MM.1S (cell line): ENCODE results near the gene INPP5D.

Experiments
- DNase-seq: peaks from one replicate; pipeline ENCODE4 v3.0.0-alpha.2; 2015
- H2AFZ ChIP-seq: fragments of 300-600 bp; sonication (generic); 2 replicates; pipeline ENCODE4 v1.6.0; 2016; ENCODE audit warnings: antibody characterized with exemption, low read length
- H3F3A ChIP-seq: fragments of 300-600 bp; sonication (generic); 2 replicates; pipeline ENCODE4 v1.6.1; 2016; ENCODE audit warnings: mild to moderate bottlenecking, antibody characterized with exemption, low read length, moderate library complexity, mixed read lengths; ENCODE audit not compliant: insufficient read depth
- H3K27ac ChIP-seq: fragments of 300-600 bp; sonication (generic); 2 replicates; pipeline ENCODE4 v1.5.1; 2016; ENCODE audit warnings: mild to moderate bottlenecking, low read length
- H3K27me3 ChIP-seq: fragments of 300-600 bp; sonication (generic); replicated peaks from 2 replicates; pipeline ENCODE4 v1.6.0; 2016; ENCODE audit warnings: low read length; ENCODE audit not compliant: insufficient read depth
- H3K36me3 ChIP-seq: fragments of 300-600 bp; sonication (generic); replicated peaks from 2 replicates; pipeline ENCODE4 v1.6.1; 2016; ENCODE audit warnings: mild to moderate bottlenecking, low read length, mixed read lengths; ENCODE audit not compliant: insufficient read depth
- H3K4me1 ChIP-seq: fragments of 300-600 bp; sonication (generic); 2 replicates; pipeline ENCODE4 v1.6.1; 2016; ENCODE audit warnings: low read length, mixed read lengths
- H3K4me2 ChIP-seq: fragments of 300-600 bp; sonication (generic); 2 replicates; pipeline ENCODE4 v1.6.0; 2016; ENCODE audit warnings: low read depth, low read length
- H3K4me3 ChIP-seq: fragments of 300-600 bp; sonication (generic); 2 replicates; pipeline ENCODE4 v1.5.1; 2016; ENCODE audit warnings: low read length, mixed read lengths
- H3K79me2 ChIP-seq: fragments of 300-600 bp; sonication (generic); 2 replicates; pipeline ENCODE4 v1.6.1; 2016; ENCODE audit warnings: mixed run types, low read length, mixed read lengths
- H3K9ac ChIP-seq: fragments of 300-600 bp; sonication (generic); 2 replicates; pipeline ENCODE4 v1.6.1; 2016; ENCODE audit warnings: low read length, mixed read lengths
- H3K9me2 ChIP-seq: fragments of 300-600 bp; sonication (generic); replicated peaks from 2 replicates; pipeline ENCODE4 v1.6.1; 2016; ENCODE audit warnings: mild to moderate bottlenecking, low read length, mixed read lengths; ENCODE audit not compliant: insufficient read depth
- H3K9me3 ChIP-seq: fragments of 300-600 bp; sonication (generic); replicated peaks from 2 replicates; pipeline ENCODE4 v1.6.1; 2016; ENCODE audit warnings: mild to moderate bottlenecking, low read length, mixed read lengths; ENCODE audit not compliant: insufficient read depth
- H4K20me1 ChIP-seq: fragments of 300-600 bp; sonication (generic); 2 replicates; pipeline ENCODE4 v1.6.1; 2016; ENCODE audit warnings: mild to moderate bottlenecking, low read length, moderate library complexity, mixed read lengths; ENCODE audit not compliant: insufficient read depth
- EZH2 ChIP-seq: fragments of 300-600 bp; sonication (generic); optimal IDR thresholded peaks from 2 replicates; pipeline ENCODE3; 2017; ENCODE audit warnings: low read depth, mild to moderate bottlenecking, antibody characterized with exemption, low read length, mixed read lengths
- EZH2phosphoT487 ChIP-seq: fragments of 300-600 bp; sonication (generic); IDR thresholded peaks from 2 replicates; pipeline ENCODE4 v1.6.1; 2018; ENCODE audit warnings: antibody characterized with exemption, low read length
- TF ChIP-seq, protein P1 (sequence below): fragments of 300-600 bp; sonication (generic); IDR thresholded peaks from 2 replicates; pipeline ENCODE4 v1.5.1; 2016; ENCODE audit warnings: antibody characterized with exemption, low read length, mixed read lengths

Gene INPP5D

DNA sequence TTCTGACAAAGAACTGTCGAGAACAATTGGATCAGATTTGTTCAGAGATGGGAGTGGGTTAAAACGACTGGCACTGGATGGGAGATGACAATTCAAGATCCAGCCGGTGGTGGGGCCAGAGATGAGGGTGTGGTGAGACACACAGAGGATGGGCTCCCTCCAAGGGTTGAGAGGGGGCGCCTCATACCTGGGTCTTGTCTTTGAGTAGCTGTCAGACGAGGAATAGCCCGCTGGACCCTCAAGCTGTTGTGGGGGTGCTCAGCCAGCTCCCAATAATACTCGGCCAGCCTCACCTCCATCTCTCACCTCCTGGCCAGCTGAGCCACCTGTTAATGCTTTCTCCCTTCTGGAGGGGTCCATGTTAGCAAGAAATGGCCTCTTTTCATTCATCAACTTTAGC, 14.0 kb downstream of the INPP5D start:
- no peak overlapping the region for H3K4me2 ChIP-seq
- H3K36me3 ChIP-seq = 0 out of 2 replicates have a peak, but pooled peaks cover 2% of the 10 kb centered on the region
- peaks cover 26% of the 10 kb centered on the region for H3K4me1 ChIP-seq
- H3K4me3 ChIP-seq = no peak overlapping the region
- no peak for DNase-seq
- H3K9ac ChIP-seq = no peak overlapping the region
- peaks cover 69% of the 10 kb centered on the region for H3K79me2 ChIP-seq
- TF ChIP-seq EZH2 = no peak
- H2AFZ ChIP-seq = no peak overlapping the region
- no peaks in the 10 kb centered on the region for H3K27me3 ChIP-seq
- H3K9me2 ChIP-seq = no peaks in the 10 kb centered on the region
- H3K9me3 ChIP-seq = no peaks in the 10 kb centered on the region
- H3K27ac ChIP-seq = no peak overlapping the region
- H4K20me1 ChIP-seq = no peaks in the 10 kb centered on the region
- peaks cover 13% of the 10 kb centered on the region for H3F3A ChIP-seq

DNA sequence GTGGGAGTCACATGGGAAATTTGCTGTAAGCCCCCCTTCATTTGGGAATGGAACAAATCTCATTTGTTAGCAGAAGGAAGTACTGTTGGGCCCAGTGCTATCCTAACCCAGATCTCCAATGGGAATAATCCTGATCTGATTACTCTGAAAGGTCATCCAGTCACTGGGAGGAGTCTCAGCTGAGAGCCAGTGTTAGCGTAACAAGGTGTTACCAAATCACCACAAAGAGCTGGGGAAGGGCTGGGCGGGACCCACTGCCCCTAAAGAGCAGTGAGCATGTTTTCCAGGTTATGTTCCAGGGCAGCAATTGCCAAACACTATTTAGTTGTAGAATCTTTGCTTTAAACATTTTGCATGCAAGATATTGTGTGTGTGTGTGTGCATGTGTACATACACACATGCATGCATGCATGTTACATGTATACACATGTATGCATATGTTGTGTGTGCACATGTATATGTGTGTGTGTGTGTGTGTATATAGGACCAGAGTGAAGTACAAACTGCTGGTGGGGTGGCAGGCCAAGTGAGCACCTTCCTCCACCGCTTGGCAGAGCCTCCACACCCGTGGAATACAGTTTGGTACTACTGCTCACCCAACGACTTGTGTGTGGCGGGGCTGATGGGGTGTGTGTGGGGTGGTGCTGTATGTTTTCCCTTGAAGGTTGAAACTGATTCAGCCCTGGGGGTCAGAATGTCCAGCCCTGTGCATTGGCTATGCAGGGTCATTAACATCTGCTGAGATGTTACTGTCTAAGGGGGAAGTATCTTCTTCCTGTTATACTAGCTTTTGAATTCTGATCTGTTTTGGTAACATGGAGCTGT, 15.2 kb downstream of the INPP5D start:
- H2AFZ ChIP-seq = peak overlapping the region; percentile 37; the same call in 1 of the 2 replicates
- H4K20me1 ChIP-seq = no peaks in the 10 kb centered on the region
- peaks cover 56% of the 10 kb centered on the region for H3K79me2 ChIP-seq
- TF ChIP-seq EZH2 (no peak), EZH2phosphoT487 (no peak)
- TF ChIP-seq, protein P1, sequence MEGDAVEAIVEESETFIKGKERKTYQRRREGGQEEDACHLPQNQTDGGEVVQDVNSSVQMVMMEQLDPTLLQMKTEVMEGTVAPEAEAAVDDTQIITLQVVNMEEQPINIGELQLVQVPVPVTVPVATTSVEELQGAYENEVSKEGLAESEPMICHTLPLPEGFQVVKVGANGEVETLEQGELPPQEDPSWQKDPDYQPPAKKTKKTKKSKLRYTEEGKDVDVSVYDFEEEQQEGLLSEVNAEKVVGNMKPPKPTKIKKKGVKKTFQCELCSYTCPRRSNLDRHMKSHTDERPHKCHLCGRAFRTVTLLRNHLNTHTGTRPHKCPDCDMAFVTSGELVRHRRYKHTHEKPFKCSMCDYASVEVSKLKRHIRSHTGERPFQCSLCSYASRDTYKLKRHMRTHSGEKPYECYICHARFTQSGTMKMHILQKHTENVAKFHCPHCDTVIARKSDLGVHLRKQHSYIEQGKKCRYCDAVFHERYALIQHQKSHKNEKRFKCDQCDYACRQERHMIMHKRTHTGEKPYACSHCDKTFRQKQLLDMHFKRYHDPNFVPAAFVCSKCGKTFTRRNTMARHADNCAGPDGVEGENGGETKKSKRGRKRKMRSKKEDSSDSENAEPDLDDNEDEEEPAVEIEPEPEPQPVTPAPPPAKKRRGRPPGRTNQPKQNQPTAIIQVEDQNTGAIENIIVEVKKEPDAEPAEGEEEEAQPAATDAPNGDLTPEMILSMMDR = no peak
- H3K4me2 ChIP-seq = peak overlapping the region; percentile 68
- DNase-seq = no peak
- H3K9me2 ChIP-seq = no peaks in the 10 kb centered on the region
- no peaks in the 10 kb centered on the region for H3K27me3 ChIP-seq
- peaks cover 20% of the 10 kb centered on the region for H3F3A ChIP-seq
- H3K4me3 ChIP-seq = peak overlapping the region; percentile 32; the same call in 1 of the 2 replicates
- H3K9me3 ChIP-seq = no peaks in the 10 kb centered on the region
- peaks cover 29% of the 10 kb centered on the region for H3K4me1 ChIP-seq
- H3K27ac ChIP-seq = peak overlapping the region; percentile 60; the same call in 1 of the 2 replicates
- H3K9ac ChIP-seq = peak overlapping the region; percentile 7; the same call in 1 of the 2 replicates
- 0 out of 2 replicates have a peak, but pooled peaks cover 2% of the 10 kb centered on the region for H3K36me3 ChIP-seq

DNA sequence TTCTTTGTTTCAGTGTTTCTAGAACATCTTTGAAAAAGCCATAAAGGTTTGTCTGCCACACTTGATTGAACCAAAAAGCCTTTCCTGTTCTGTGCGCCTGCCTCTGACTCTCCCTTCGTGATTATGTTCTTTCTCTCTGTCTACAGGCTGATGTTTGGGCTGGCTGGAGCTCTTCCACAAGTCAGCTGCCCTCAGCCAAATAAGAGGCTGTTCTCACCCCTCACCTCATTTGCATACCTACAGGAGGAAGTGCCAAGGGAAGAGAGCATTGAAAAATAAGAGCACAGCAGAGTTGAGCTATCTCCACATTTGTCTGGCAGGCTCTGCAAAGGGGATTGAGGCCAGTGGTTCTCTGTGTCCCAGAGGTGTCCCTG, 15.8 kb downstream of the INPP5D start:
- peak overlapping the region; percentile 37; the same call in 1 of the 2 replicates for H2AFZ ChIP-seq
- peaks cover 56% of the 10 kb centered on the region for H3K79me2 ChIP-seq
- no peaks in the 10 kb centered on the region for H3K27me3 ChIP-seq
- no peaks in the 10 kb centered on the region for H4K20me1 ChIP-seq
- peak overlapping the region; percentile 68 for H3K4me2 ChIP-seq
- H3K4me1 ChIP-seq = peaks cover 29% of the 10 kb centered on the region
- H3K9me3 ChIP-seq = no peaks in the 10 kb centered on the region
- TF ChIP-seq EZH2phosphoT487 (no peak), EZH2 (no peak)
- TF ChIP-seq, protein P1 = no peak
- H3K27ac ChIP-seq = peak overlapping the region; percentile 60; the same call in 1 of the 2 replicates
- H3K4me3 ChIP-seq = peak overlapping the region; percentile 32
- peak; percentile 82 for DNase-seq
- peak overlapping the region; percentile 7; the same call in 1 of the 2 replicates for H3K9ac ChIP-seq
- H3K9me2 ChIP-seq = no peaks in the 10 kb centered on the region
- peaks cover 20% of the 10 kb centered on the region for H3F3A ChIP-seq
- H3K36me3 ChIP-seq = 0 out of 2 replicates have a peak, but pooled peaks cover 2% of the 10 kb centered on the region

DNA sequence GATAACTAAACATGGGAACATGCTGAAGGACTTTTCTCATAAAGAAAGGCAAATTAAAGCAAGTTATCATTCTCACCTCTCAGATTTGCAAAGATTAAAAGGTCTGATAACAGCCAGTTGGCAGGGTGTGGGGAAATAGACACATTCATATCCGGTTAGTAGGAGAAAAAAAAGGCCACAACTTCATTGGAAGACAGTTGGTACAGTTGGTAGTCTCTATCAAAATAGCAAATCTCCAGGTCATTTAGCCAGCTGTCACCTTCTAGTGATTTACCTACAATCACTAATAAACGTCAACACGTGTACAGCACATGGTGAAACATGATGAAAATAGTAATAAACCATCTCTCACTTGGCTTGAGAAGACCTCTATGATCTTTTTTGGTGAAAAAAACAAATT, 16.6 kb downstream of the INPP5D start:
- H3K27ac ChIP-seq = no peak overlapping the region
- no peaks in the 10 kb centered on the region for H3K27me3 ChIP-seq
- peaks cover 57% of the 10 kb centered on the region for H3K79me2 ChIP-seq
- peak overlapping the region; percentile 68 for H3K4me2 ChIP-seq
- peaks cover 34% of the 10 kb centered on the region for H3K4me1 ChIP-seq
- H3F3A ChIP-seq = peaks cover 20% of the 10 kb centered on the region
- no peaks in the 10 kb centered on the region for H3K9me3 ChIP-seq
- H2AFZ ChIP-seq = no peak overlapping the region
- H3K36me3 ChIP-seq = 0 out of 2 replicates have a peak, but pooled peaks cover 2% of the 10 kb centered on the region
- no peak overlapping the region for H3K4me3 ChIP-seq
- H4K20me1 ChIP-seq = no peaks in the 10 kb centered on the region
- no peaks in the 10 kb centered on the region for H3K9me2 ChIP-seq
- no peak for DNase-seq
- TF ChIP-seq EZH2 = no peak
- no peak for TF ChIP-seq EZH2phosphoT487
- TF ChIP-seq, protein P1 = no peak
- no peak overlapping the region for H3K9ac ChIP-seq
